GM12801 (cell line): ENCODE data around the gene STXBP6.

Experiments used
- CTCF ChIP-seq: IDR thresholded peaks from one replicate; pipeline ENCODE4 v1.5.1; 2011; ENCODE audit warnings: control low read depth; ENCODE audit not compliant: insufficient read length; ENCODE audit errors: extremely low read depth

STXBP6 gene

GRCh38 chr14:24900269-24901100 lies 149.5 kb downstream of the STXBP6 start:
- TF ChIP-seq CTCF = no peak

GRCh38 chr14:24897793-24898192 lies 152.2 kb downstream of the STXBP6 start:
- no peak for TF ChIP-seq CTCF

- no peak for TF ChIP-seq CTCF
These were observed 154.3 kb downstream of the STXBP6 start for GRCh38 chr14:24895622-24896021.

- TF ChIP-seq CTCF = no peak
These were observed 154.7 kb downstream of the STXBP6 start for GRCh38 chr14:24895243-24895583.

- TF ChIP-seq CTCF = no peak
These were observed 155.2 kb downstream of the STXBP6 start for GRCh38 chr14:24894583-24895242.

GRCh38 chr14:24892497-24893051 lies 157.4 kb downstream of the STXBP6 start:
- TF ChIP-seq CTCF = no peak

GRCh38 chr14:24891987-24892496 lies 157.9 kb downstream of the STXBP6 start:
- TF ChIP-seq CTCF = no peak
